Gastroesophageal sphincter (tissue), 4 donors: ENCODE results near the gene H2AZ1. TPM values are rescaled to one million over a fixed set of nuclear protein-coding genes. Genes with fewer than 3 reads are reported as not detected.

Experiments
- ATAC-seq: fragments of 150-250 bp; one replicate; pipeline ENCODE4 v1.9.1; 2016; ENCODE audit warnings: mild to moderate bottlenecking, moderate library complexity
- H3K27ac ChIP-seq, 4 donors: fragments of 200-600 bp; sonication (generic) in 3 of 4; 1 replicate in 3 of 4; 2 replicates in 1 of 4; pipeline ENCODE4 v1.5.1; 2016 to 2019
- H3K27me3 ChIP-seq: fragments of 200-600 bp; sonication (generic); one replicate; pipeline ENCODE4 v1.5.1; 2019
- H3K36me3 ChIP-seq, 2 donors: fragments of 200-600 bp; sonication (generic); one replicate each; pipeline ENCODE4 v1.5.1; 2019; ENCODE audit warnings: control low read depth in 1 of 2
- H3K4me1 ChIP-seq, 3 donors: fragments of 200-600 bp; sonication (generic); 1 replicate in 2 of 3; 2 replicates in 1 of 3; pipeline ENCODE4 v1.5.1; 2016 to 2019; ENCODE audit warnings: control low read depth in 2 of 3
- H3K4me3 ChIP-seq, 2 donors: fragments of 200-600 bp; sonication (generic); one replicate each; pipeline ENCODE4 v1.5.1; 2019; ENCODE audit warnings: mild to moderate bottlenecking in 1 of 2, moderate library complexity in 1 of 2
- H3K9me3 ChIP-seq, 3 donors: fragments of 200-600 bp; sonication (generic); one replicate each; pipeline ENCODE4 v1.5.1; 2017 to 2019; ENCODE audit warnings: control low read depth in 2 of 3
- CTCF ChIP-seq, 4 experiments: fragments of 200-600 bp in 2 of 4; fragments of 450-650 bp in 2 of 4; sonication (generic) in 1 of 4; IDR thresholded peaks; one replicate each; pipeline ENCODE4 v1.5.1; 2017 to 2019; ENCODE audit warnings: antibody characterized with exemption in 4 of 4, mild to moderate bottlenecking in 2 of 4, moderate library complexity in 2 of 4
- EP300 ChIP-seq: sonication (generic); formaldehyde crosslinking; IDR thresholded peaks from one replicate; pipeline ENCODE4 v1.6.1; 2017; ENCODE audit warnings: antibody characterized with exemption, mild to moderate bottlenecking
- POLR2A ChIP-seq, 2 donors: fragments of 450-650 bp; IDR thresholded peaks; one replicate each; pipeline ENCODE4 v1.6.1; 2017; ENCODE audit warnings: antibody characterized with exemption in 2 of 2, mild to moderate bottlenecking in 2 of 2, moderate library complexity in 1 of 2
- POLR2AphosphoS5 ChIP-seq: sonication (generic); formaldehyde crosslinking; IDR thresholded peaks from one replicate; pipeline ENCODE4 v1.6.1; 2017; ENCODE audit warnings: antibody characterized with exemption
- WGBS, 2 donors: methylation state at CpG; one replicate each; pipeline ENCODE4 v1.1.5; 2018; ENCODE audit warnings: low coverage in 1 of 2; 5-methylcytosine and 5-hydroxymethylcytosine counted together
- total RNA-seq, 4 donors: library from RNA; depleted of rRNA; stranded (reverse); fragments of >200 nt; gene quantifications; one replicate each; pipeline ENCODE4 v1.1.0, GENCODE V29; 2016

Gene H2AZ1
- total RNA-seq, result 100 to 1,000 TPM; 193 to 364 (median 279) TPM

- peak within 1 kb of the TSS; percentile 68 to 98 (median 96) for H3K27ac ChIP-seq
- peak; percentile 91 for ATAC-seq
- TF ChIP-seq EP300 (no peak), CTCF (IDR thresholded peaks at IDR 0.05) (peak in 2 of 4 experiments; percentile 10 to 25), POLR2A (IDR thresholded peaks at IDR 0.05) (peak; percentile 90 to 94), POLR2AphosphoS5 (peak; percentile 99)
Observed at GRCh38 chr4:99949999-99950912, at the start of gene H2AZ1. H2AZ1 (minus strand) TSS chr4:99950275; CDS start chr4:99950170, 105 bp downstream.

GRCh38 chr4:99998062-99998867 is 48.2 kb upstream of the H2AZ1 start:
- 37 to 77% methylated on average over 2 of the region's 2 CpGs for WGBS, 2 donors
- no peaks in the 10 kb centered on the region for H3K36me3 ChIP-seq
- no peaks in the 10 kb centered on the region for H3K4me1 ChIP-seq
- H3K9me3 ChIP-seq, result no peaks in the 10 kb centered on the region
- no peaks in the 10 kb centered on the region for H3K27me3 ChIP-seq
- no peak overlapping the region for H3K4me3 ChIP-seq
- H3K27ac ChIP-seq, result no peak overlapping the region
- TF ChIP-seq POLR2AphosphoS5 (no peak), CTCF (IDR thresholded peaks at IDR 0.05) (peak in 1 of 4 experiments; percentile 10)
- no peak for ATAC-seq

More at GRCh38 chr4:99949999-99950912, at the start of gene H2AZ1:
- Histone ChIP-seq H3K27me3 (no peaks in the 10 kb centered on the region), H3K9me3 (no peaks in the 10 kb centered on the region), H3K36me3 (no peaks in the 10 kb centered on the region), H3K4me3 (peak within 1 kb of the TSS; percentile 49 to 87), H3K4me1 (peaks cover 2 to 48% (median 6%) of the 10 kb centered on the region in 3 donors)
- 0% methylated on average over 14 to 23 of the region's 76 CpGs for WGBS, 2 donors

- WGBS, 2 donors, result 11 to 39% methylated on average over 3 of the region's 3 CpGs
- Histone ChIP-seq H3K27me3 (no peaks in the 10 kb centered on the region), H3K36me3 (no peaks in the 10 kb centered on the region), H3K4me3 (no peak overlapping the region), H3K27ac (no peak overlapping the region), H3K4me1 (no peaks in the 10 kb centered on the region), H3K9me3 (no peaks in the 10 kb centered on the region)
- ATAC-seq, result no peak
- TF ChIP-seq POLR2AphosphoS5, result no peak
- no peak for TF ChIP-seq EP300
- TF ChIP-seq CTCF (IDR thresholded peaks at IDR 0.05), result no peak
- no peak for TF ChIP-seq POLR2A (IDR thresholded peaks at IDR 0.05)
Observed at GRCh38 chr4:99991741-99992140, 41.7 kb upstream of the H2AZ1 start.

- no peak for ATAC-seq
- Histone ChIP-seq H3K36me3 (no peaks in the 10 kb centered on the region), H3K27me3 (no peaks in the 10 kb centered on the region), H3K4me3 (no peak overlapping the region), H3K9me3 (no peaks in the 10 kb centered on the region), H3K27ac (no peak overlapping the region), H3K4me1 (no peaks in the 10 kb centered on the region)
- TF ChIP-seq POLR2AphosphoS5 (no peak), EP300 (no peak), POLR2A (IDR thresholded peaks at IDR 0.05) (no peak), CTCF (IDR thresholded peaks at IDR 0.05) (no peak)
Observed at GRCh38 chr4:99987681-99988080, 37.6 kb upstream of the H2AZ1 start.
